ENCODE measurements around the gene GOLGA6L4. TPM values are rescaled to one million over a fixed set of nuclear protein-coding genes. Genes with fewer than 3 reads are reported as not detected.
"Not testable (repeated sequence)": the region's sequence is repeated elsewhere in the genome, so short reads cannot be mapped to it uniquely, and the experiment has no call there.

GOLGA6L4 gene, protein sequence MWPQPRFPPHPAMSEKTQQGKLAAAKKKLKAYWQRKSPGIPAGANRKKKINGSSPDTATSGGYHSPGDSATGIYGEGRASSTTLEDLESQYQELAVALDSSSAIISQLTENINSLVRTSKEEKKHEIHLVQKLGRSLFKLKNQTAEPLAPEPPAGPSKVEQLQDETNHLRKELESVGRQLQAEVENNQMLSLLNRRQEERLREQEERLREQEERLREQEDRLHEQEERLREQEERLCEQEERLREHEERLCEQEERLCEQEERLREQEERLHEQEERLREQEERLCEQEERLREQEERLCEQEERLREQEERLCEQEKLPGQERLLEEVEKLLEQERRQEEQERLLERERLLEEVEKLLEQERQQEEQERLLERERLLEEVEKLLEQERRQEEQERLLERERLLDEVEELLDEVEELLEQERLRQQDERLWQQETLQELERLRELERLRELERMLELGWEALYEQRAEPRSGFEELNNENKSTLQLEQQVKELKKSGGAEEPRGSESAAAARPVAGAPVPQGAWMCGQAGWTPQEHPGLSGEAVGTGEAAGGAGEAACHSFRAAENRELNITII
- 1 to 10 TPM; 1.2 to 2.9 (median 1.4) TPM for total RNA-seq
- 1.0 TPM for polyA plus RNA-seq
- long read RNA-seq, donor 1 = 0 reads
- long read RNA-seq, donor 2 = 0 reads
- long read RNA-seq, donor 3 = 0 reads
- long read RNA-seq, donor 4 = 0 reads

DNA sequence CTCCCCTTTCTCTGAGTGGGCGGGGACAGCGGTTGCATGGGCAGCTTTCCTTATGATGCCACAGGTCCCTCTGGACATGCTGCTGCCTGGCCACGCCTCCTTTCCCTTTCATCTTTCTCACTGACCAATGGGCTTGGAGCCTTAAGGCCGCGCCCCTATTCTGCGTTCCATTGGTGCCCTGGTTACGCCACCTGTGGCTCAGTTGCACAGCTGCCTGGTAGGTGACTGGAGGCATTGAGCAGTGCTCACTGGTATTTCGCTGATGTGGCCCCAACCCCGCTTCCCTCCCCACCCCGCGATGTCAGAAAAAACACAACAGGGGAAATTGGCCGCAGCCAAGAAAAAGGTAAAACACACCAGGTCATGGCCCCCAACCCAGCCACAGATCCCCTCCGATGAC lies at the start of gene GOLGA6L4:
TSS of gene GOLGA6L4 (plus strand) at position 201 of the 400 bp plus-strand sequence. CDS start at position 263, 62 bp downstream.
- H3K4me1 ChIP-seq (ENCODE audit: control insufficient read depth, insufficient read depth, low read length); H3K9me3 ChIP-seq (ENCODE audit: control insufficient read depth, low read length); ATAC-seq; H3K27me3 ChIP-seq (ENCODE audit: control insufficient read depth, insufficient read depth); H3K4me3 ChIP-seq (ENCODE audit: low read length); H3K27ac ChIP-seq (ENCODE audit: low read length); DNase-seq; intact Hi-C loops (cut with DNase I): not testable (repeated sequence)
- WGBS = no CpG with 5 or more reads among the region's 13 CpGs

GRCh38 chr15:84192982-84193381 lies 42.6 kb upstream of the GOLGA6L4 start:
- DNase-seq; H3K4me1 ChIP-seq (ENCODE audit: control insufficient read depth, insufficient read depth, low read length); H3K27me3 ChIP-seq (ENCODE audit: control insufficient read depth, insufficient read depth); H3K4me3 ChIP-seq (ENCODE audit: low read length); intact Hi-C loops (cut with DNase I); H3K9me3 ChIP-seq (ENCODE audit: control insufficient read depth, low read length); H3K27ac ChIP-seq (ENCODE audit: low read length); ATAC-seq: not testable (repeated sequence)
- no CpG with 5 or more reads among the region's 5 CpGs for WGBS

GRCh38 chr15:84195603-84196002 lies 40.0 kb upstream of the GOLGA6L4 start:
- H3K9me3 ChIP-seq (ENCODE audit: control insufficient read depth, low read length); H3K27ac ChIP-seq (ENCODE audit: low read length); DNase-seq; intact Hi-C loops (cut with DNase I); H3K4me3 ChIP-seq (ENCODE audit: low read length); H3K4me1 ChIP-seq (ENCODE audit: control insufficient read depth, insufficient read depth, low read length); H3K27me3 ChIP-seq (ENCODE audit: control insufficient read depth, insufficient read depth): not testable (repeated sequence)
- peak; percentile 86 to 95 for ATAC-seq
- no CpG with 5 or more reads among the region's 8 CpGs for WGBS

- H3K27me3 ChIP-seq (ENCODE audit: control insufficient read depth, insufficient read depth); intact Hi-C loops (cut with DNase I); H3K27ac ChIP-seq (ENCODE audit: low read length); DNase-seq; H3K4me1 ChIP-seq (ENCODE audit: control insufficient read depth, insufficient read depth, low read length); H3K9me3 ChIP-seq (ENCODE audit: control insufficient read depth, low read length); H3K4me3 ChIP-seq (ENCODE audit: low read length): not testable (repeated sequence)
- peak; percentile 48 to 53 for ATAC-seq
- no CpG with 5 or more reads among the region's 14 CpGs for WGBS
These were observed 38.9 kb upstream of the GOLGA6L4 start for GRCh38 chr15:84196530-84197188.

DNA sequence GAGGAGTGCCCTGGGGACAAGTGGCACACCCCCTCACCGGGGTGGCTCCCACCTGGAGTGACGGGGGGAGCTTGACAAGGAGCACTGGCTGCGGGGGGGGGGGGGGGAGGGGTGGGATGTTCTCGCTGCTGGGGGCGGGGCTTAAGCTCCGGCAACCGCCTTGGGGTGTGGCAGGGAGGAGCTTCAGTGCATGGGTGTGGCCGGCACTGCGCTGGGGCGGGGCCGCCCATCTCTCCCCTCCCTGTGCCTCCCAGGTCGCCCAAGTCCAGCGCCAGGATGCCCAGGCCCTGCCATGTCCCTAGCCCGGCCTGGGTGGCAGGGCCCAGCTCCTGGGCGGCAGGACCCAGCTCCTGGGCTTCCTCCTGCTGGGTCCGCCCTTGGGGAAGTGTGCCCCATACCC lies 35.7 kb upstream of the GOLGA6L4 start:
- H3K4me3 ChIP-seq (ENCODE audit: low read length); H3K9me3 ChIP-seq (ENCODE audit: control insufficient read depth, low read length); DNase-seq; intact Hi-C loops (cut with DNase I); H3K27me3 ChIP-seq (ENCODE audit: control insufficient read depth, insufficient read depth); H3K4me1 ChIP-seq (ENCODE audit: control insufficient read depth, insufficient read depth, low read length); H3K27ac ChIP-seq (ENCODE audit: low read length): not testable (repeated sequence)
- WGBS = no CpG with 5 or more reads among the region's 16 CpGs
- peak in 1 of 2 donors; percentile 24 for ATAC-seq

DNA sequence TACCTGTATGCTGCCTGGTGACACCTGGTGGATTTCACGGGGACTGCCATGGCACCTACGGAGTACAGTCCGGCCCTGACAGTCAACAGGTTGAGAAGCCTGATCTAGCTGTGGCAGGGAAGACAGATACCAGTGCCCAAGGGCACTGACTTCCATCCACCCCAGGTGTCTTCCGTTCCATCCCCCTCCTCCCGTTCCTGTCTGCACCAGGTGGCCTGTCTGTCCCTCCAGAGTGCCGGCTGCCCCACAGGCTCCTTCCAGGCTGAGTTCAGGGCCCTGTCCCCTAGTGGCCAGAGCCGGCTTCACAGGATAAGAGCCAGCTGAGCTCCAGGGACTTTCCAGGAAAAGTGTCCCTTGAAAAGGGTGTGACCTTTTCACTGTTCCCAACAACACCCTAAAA lies 10.9 kb downstream of the GOLGA6L4 start:
- 60% methylated on average over 3 of the region's 7 CpGs for WGBS
- not testable (repeated sequence) for ATAC-seq

More for the DNA sequence above, 10.9 kb downstream of the GOLGA6L4 start:
- H3K27ac ChIP-seq (ENCODE audit: low read length); H3K4me1 ChIP-seq (ENCODE audit: control insufficient read depth, insufficient read depth, low read length); H3K9me3 ChIP-seq (ENCODE audit: control insufficient read depth, low read length); intact Hi-C loops (cut with DNase I); H3K27me3 ChIP-seq (ENCODE audit: control insufficient read depth, insufficient read depth); H3K4me3 ChIP-seq (ENCODE audit: low read length): not testable (repeated sequence)
- DNase-seq = peak in 1 of 3 donors; percentile 12
